Measurements from ENCODE around the gene FHIT. TPM values are rescaled to one million over a fixed set of nuclear protein-coding genes. Genes with fewer than 3 reads are reported as not detected.

FHIT gene
- total and polyA plus RNA-seq, 2 of the 4 experiments (the other 2 are of a cell fraction), result 0.07 TPM; not detected in 1

DNA sequence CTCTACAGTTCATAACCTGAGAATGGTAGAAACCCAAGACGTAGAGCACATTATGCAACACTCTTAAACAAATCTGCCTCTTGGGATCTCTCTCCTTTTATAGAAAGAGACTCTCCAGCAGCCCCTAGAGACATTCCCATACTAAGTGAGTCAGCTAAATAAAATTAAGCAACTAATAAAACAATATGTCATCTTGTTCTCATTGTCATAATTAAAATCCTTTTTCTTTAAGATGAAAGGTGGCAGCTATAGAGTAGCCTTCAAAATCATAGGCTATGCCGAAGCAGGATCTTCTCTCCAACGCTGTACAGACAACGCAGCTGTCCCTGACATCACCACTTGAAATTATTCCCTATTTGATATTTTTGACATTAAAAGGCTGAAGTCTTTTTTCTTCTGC is 790.0 kb downstream of the FHIT start:
- TF ChIP-seq NFE2L2 (IDR thresholded peaks at IDR 0.05; ENCODE audit: low read depth, low read length), result no peak
- no peak for TF ChIP-seq MXI1 (IDR thresholded peaks at IDR 0.05; ENCODE audit: borderline replicate concordance, low read depth, low read length)
- TF ChIP-seq CEBPB (IDR thresholded peaks at IDR 0.05; ENCODE audit: low read depth, low read length), result no peak
- no peak for TF ChIP-seq RCOR1 (IDR thresholded peaks at IDR 0.05; ENCODE audit: insufficient replicate concordance, low read length)
- TF ChIP-seq, protein P1, sequence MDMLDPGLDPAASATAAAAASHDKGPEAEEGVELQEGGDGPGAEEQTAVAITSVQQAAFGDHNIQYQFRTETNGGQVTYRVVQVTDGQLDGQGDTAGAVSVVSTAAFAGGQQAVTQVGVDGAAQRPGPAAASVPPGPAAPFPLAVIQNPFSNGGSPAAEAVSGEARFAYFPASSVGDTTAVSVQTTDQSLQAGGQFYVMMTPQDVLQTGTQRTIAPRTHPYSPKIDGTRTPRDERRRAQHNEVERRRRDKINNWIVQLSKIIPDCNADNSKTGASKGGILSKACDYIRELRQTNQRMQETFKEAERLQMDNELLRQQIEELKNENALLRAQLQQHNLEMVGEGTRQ (IDR thresholded peaks at IDR 0.05; ENCODE audit: low read depth, low read length), result no peak
- no peak for TF ChIP-seq MAFK (IDR thresholded peaks at IDR 0.05; ENCODE audit: low read depth, low read length)
- no peak for TF ChIP-seq SMC3 (IDR thresholded peaks at IDR 0.05; ENCODE audit: low read depth, low read length)
- no peak for TF ChIP-seq RFX5 (IDR thresholded peaks at IDR 0.05; ENCODE audit: low read depth, low read length)
- no peak for TF ChIP-seq FOS (IDR thresholded peaks at IDR 0.05; ENCODE audit: low read depth, low read length)
- TF ChIP-seq CHD1 (IDR thresholded peaks at IDR 0.05; ENCODE audit: low read depth, low read length), result no peak
- TF ChIP-seq, protein P2, sequence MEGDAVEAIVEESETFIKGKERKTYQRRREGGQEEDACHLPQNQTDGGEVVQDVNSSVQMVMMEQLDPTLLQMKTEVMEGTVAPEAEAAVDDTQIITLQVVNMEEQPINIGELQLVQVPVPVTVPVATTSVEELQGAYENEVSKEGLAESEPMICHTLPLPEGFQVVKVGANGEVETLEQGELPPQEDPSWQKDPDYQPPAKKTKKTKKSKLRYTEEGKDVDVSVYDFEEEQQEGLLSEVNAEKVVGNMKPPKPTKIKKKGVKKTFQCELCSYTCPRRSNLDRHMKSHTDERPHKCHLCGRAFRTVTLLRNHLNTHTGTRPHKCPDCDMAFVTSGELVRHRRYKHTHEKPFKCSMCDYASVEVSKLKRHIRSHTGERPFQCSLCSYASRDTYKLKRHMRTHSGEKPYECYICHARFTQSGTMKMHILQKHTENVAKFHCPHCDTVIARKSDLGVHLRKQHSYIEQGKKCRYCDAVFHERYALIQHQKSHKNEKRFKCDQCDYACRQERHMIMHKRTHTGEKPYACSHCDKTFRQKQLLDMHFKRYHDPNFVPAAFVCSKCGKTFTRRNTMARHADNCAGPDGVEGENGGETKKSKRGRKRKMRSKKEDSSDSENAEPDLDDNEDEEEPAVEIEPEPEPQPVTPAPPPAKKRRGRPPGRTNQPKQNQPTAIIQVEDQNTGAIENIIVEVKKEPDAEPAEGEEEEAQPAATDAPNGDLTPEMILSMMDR (conservative IDR thresholded peaks at IDR 0.05; ENCODE audit: low read depth, low read length), result no peak
- TF ChIP-seq RAD21 (IDR thresholded peaks at IDR 0.05; ENCODE audit: low read length), result no peak
- TF ChIP-seq, protein P3, sequence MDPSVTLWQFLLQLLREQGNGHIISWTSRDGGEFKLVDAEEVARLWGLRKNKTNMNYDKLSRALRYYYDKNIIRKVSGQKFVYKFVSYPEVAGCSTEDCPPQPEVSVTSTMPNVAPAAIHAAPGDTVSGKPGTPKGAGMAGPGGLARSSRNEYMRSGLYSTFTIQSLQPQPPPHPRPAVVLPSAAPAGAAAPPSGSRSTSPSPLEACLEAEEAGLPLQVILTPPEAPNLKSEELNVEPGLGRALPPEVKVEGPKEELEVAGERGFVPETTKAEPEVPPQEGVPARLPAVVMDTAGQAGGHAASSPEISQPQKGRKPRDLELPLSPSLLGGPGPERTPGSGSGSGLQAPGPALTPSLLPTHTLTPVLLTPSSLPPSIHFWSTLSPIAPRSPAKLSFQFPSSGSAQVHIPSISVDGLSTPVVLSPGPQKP (IDR thresholded peaks at IDR 0.05; ENCODE audit: borderline replicate concordance, low read depth, low read length), result no peak
- no peak for TF ChIP-seq POLR2A (IDR thresholded peaks at IDR 0.05; ENCODE audit: low read depth, low read length)
- no peak for TF ChIP-seq BHLHE40 (IDR thresholded peaks at IDR 0.05; ENCODE audit: low read depth, low read length)
- TF ChIP-seq MAZ (IDR thresholded peaks at IDR 0.05; ENCODE audit: borderline replicate concordance, low read depth, low read length), result no peak
- H4K91ac ChIP-seq (ENCODE audit: insufficient read depth, low read depth, low read length), result no peak overlapping the region
- H3K23ac ChIP-seq (ENCODE audit: low read depth, low read length), result no peak overlapping the region
- ATAC-seq (ENCODE audit: low read depth) (no peak), DNase-seq (no peak)
- H2BK5ac ChIP-seq (ENCODE audit: low read depth, low read length, poor library complexity, severe bottlenecking), result no peak overlapping the region
- H4K8ac ChIP-seq (ENCODE audit: low read depth in 2 of 2, low read length in 2 of 2), result no peak overlapping the region
- H4K20me1 ChIP-seq (ENCODE audit: insufficient read depth, low read length), result no peaks in the 10 kb centered on the region
- H3K36me3 ChIP-seq (ENCODE audit: control insufficient read depth, insufficient read depth, low read length), result no peaks in the 10 kb centered on the region
- H3K4me2 ChIP-seq (ENCODE audit: low read depth, low read length), result no peak overlapping the region
- no peak overlapping the region for H2AK5ac ChIP-seq (ENCODE audit: low read depth, low read length)
- POLR2A ChIA-PET (ENCODE audit: unreplicated experiment), result no interaction called here
- no peak overlapping the region for H3K56ac ChIP-seq (ENCODE audit: extremely low read depth, insufficient read depth, low read length)
- no peak overlapping the region for H2BK120ac ChIP-seq (ENCODE audit: low read depth, low read length)
- H3K18ac ChIP-seq (ENCODE audit: low read depth, low read length), result no peak overlapping the region
- H3K4ac ChIP-seq (ENCODE audit: low read depth, low read length), result no peak overlapping the region
- H3K4me3 ChIP-seq (ENCODE audit: insufficient read depth, low read depth, low read length), result no peak overlapping the region
- H4K5ac ChIP-seq (ENCODE audit: low read depth, low read length), result no peak overlapping the region
- no peak overlapping the region for H2AK9ac ChIP-seq (replicated peaks; ENCODE audit: low read depth, low read length, poor library complexity)
- H3K14ac ChIP-seq (replicated peaks; ENCODE audit: low read depth, low read length), result no peak overlapping the region
- dilution Hi-C loops (cut with HindIII; ENCODE audit: low sequenced_read_pairs, unreplicated experiment) (no loop called here), in situ Hi-C loops (cut with MboI; ENCODE audit: low sequenced_read_pairs) (no loop called here), intact Hi-C loops (cut with micrococcal nuclease) (no loop called here)
- no peaks in the 10 kb centered on the region for H3K79me1 ChIP-seq (ENCODE audit: low read depth in 1 of 2, low read length in 2 of 2)
- no peaks in the 10 kb centered on the region for H3K27me3 ChIP-seq (ENCODE audit: control insufficient read depth, insufficient read depth, low read length)
- no peaks in the 10 kb centered on the region for H3K9me3 ChIP-seq (ENCODE audit: control insufficient read depth, insufficient read depth, low read length)
- no peak overlapping the region for H3K9ac ChIP-seq (ENCODE audit: low read depth, low read length)
- H2AFZ ChIP-seq (replicated peaks; ENCODE audit: low read length, poor library complexity), result no peak overlapping the region
- no peaks in the 10 kb centered on the region for H3K4me1 ChIP-seq (ENCODE audit: control insufficient read depth, insufficient read depth, low read length)
- CTCF ChIA-PET, result no interaction called here
- no peak overlapping the region for H2BK15ac ChIP-seq (ENCODE audit: low read depth, low read length)
- BruUV-seq (replicated peaks), result no TSS peak
- no peak overlapping the region for H3K27ac ChIP-seq (ENCODE audit: insufficient read depth, low read length)
- no peak overlapping the region for H2BK20ac ChIP-seq (ENCODE audit: low read depth, low read length)
- H3K9me1 ChIP-seq (ENCODE audit: insufficient read depth, low read length), result no peaks in the 10 kb centered on the region
- no CpG with 5 or more reads among the region's 4 CpGs for WGBS, 2 experiments (ENCODE audit: extremely low coverage in 2 of 2, insufficient read length in 1 of 2)
